HFF-Myc (cell line): ENCODE data around the gene PDE4D.

ENCODE experiments used
- DNase-seq: peaks from one replicate; pipeline ENCODE4 v3.0.0-alpha.2; 2011; ENCODE audit warnings: low read depth; ENCODE audit errors: extremely low read depth
- H3K4me3 ChIP-seq: replicated peaks from 2 replicates; pipeline ENCODE4 v1.5.1; 2011; ENCODE audit warnings: low read depth, mild to moderate bottlenecking, control low read depth, low read length
- TF ChIP-seq, protein P1 (sequence below): IDR thresholded peaks from 2 replicates; pipeline ENCODE4 v1.5.1; 2012; ENCODE audit warnings: mild to moderate bottlenecking, low read depth, low read length, control low read depth; ENCODE audit errors: missing control alignments

PDE4D gene

DNA sequence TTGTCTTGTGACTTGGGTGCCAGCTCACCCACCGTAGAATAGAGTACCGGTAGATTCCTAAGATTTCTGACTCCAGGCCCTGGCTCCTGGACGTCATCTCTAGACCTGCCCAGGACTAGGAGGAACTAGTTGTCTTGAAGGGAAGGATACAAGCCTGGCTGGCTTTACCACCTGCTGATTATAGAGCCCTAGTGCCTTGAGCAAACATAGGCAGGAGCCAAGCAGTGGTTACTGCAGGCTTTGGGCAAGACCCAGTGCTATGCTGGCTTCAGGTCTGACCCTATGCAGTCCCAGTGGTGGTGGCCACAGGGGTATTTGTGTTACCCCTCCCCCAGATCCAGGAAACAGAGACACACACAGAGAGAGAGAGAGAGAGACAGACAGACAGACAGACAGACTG lies 606.2 kb downstream of the PDE4D start:
- TF ChIP-seq, protein P1, sequence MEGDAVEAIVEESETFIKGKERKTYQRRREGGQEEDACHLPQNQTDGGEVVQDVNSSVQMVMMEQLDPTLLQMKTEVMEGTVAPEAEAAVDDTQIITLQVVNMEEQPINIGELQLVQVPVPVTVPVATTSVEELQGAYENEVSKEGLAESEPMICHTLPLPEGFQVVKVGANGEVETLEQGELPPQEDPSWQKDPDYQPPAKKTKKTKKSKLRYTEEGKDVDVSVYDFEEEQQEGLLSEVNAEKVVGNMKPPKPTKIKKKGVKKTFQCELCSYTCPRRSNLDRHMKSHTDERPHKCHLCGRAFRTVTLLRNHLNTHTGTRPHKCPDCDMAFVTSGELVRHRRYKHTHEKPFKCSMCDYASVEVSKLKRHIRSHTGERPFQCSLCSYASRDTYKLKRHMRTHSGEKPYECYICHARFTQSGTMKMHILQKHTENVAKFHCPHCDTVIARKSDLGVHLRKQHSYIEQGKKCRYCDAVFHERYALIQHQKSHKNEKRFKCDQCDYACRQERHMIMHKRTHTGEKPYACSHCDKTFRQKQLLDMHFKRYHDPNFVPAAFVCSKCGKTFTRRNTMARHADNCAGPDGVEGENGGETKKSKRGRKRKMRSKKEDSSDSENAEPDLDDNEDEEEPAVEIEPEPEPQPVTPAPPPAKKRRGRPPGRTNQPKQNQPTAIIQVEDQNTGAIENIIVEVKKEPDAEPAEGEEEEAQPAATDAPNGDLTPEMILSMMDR: no peak
- no peak overlapping the region for H3K4me3 ChIP-seq
- DNase-seq: no peak

DNA sequence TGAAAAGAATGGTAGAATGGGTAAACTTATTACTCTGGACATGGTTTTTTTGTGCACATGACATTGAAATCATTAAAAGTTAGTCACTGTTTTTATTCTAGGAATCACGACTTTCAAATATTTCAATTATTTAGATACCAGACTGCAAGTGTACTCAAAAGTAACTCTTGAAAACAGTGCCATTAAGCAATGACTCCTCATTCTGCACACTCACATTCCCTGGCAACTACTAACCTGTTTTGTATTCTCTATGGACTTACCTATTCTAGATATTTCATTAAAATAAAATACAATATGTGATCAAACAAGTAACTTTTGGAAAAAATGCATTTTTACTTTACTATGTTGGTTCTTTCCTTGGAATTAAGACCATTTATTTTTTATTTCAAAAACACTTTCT lies 607.0 kb downstream of the PDE4D start:
- no peak overlapping the region for H3K4me3 ChIP-seq
- DNase-seq: no peak
- TF ChIP-seq, protein P1: no peak

DNA sequence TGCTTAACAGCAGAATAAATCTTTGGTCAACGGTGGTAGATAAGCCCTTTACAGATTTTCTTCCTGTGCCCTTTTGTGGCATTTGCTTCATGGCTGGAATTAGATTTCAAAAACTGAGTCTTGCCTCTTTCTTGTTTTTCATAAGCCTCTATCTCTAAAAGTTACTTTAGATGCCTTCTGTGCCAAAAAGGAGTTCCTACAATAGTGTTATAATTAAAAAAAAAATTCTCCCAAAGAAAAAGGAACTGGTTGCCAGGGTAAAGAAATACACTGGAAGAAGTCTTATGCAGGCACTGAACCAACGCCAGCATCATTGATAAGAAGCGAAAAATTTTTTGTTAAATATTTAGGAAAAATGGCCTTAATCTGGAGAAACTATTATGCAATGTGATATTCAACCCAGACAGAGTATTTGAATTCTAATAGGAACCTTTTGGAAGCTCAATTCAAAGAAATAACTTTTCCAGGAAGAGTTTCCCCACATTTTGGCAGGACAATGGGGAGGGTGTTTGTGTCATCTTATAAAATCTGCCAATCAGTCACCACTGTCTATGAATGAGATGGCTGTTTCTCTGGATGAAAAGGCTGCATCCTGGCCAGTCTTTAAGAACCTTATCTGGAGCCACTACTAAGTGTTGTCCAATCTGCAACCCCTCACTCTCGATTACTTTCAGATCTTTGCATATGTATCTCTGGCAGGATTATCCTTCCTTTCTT lies 608.1 kb downstream of the PDE4D start:
- TF ChIP-seq, protein P1: no peak
- DNase-seq: no peak
- H3K4me3 ChIP-seq: no peak overlapping the region

DNA sequence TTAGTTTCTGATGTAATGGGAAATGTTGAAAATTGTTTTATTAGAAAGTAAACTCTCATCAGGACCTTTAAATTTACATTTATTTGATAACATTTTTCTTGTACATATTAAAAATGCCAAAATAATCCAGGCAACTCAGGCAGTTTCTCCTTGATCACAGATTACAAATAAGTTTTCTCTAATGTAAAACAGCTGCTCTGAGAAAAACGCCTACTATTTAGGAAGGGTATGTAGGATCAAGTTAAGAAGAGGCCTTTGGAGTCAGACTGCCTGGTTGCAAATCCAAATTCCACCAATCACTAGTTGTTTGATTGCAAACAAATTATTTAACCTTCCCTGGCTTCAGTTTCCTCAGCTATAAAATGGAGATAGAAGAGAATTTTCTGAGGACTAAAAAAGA lies 610.8 kb downstream of the PDE4D start:
- DNase-seq: no peak
- TF ChIP-seq, protein P1: no peak
- no peak overlapping the region for H3K4me3 ChIP-seq

DNA sequence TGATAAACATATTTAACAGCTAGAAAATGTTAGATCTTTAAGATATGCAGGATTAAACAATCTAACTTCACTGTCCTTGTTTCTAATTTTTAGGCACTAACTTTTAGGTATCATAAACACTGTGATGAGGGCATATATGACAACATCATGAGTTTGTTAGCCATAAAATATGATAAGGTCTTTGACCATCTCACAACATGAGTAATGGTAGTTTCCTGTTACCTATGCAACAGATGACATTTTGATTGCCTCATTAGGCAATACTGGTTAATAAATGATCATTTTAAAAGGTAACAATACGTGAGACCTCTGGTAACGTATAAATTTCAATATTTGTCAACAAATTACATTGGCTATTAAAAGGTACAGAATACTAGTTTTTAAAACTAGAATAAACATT lies 613.5 kb downstream of the PDE4D start:
- TF ChIP-seq, protein P1: no peak
- DNase-seq: no peak
- H3K4me3 ChIP-seq: no peak overlapping the region

DNA sequence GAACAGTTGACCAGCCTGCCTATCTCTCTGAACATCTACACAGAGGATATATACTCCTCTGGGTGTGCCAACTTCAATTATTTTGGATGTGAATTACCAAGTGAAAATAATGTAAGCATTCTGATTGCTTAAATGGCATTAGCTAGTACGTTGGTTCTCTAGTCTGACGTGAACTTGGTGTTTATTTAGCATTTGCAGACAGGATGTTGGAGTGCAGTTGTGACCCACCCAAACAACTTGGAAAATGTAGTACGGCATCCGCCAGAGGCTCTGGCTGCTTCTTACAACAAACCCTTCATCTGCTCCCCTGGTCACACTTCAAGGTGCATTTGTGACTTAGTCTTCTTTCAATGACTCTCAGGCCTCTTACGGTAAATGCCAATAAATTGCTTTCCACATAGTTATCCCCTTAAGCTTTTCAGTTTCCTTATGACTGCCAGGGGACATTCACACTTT lies 616.6 kb downstream of the PDE4D start:
- no peak overlapping the region for H3K4me3 ChIP-seq
- no peak for DNase-seq
- TF ChIP-seq, protein P1: no peak

DNA sequence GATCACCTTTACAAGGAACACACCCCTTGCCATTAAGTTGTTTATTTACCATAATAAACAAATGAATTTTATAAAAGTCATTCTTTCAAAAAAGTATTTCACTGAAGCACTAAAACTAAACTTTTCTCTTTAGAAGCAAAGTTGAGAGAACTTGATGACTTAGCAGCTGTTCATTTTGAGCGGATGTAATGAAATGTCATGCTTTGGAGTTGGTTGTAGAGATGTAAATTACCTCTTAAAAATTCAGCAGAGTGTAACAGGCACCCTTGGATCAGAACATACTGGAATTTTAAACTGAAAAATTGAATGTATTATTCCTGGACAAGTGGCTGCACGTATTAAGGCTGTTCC lies 617.2 kb downstream of the PDE4D start:
- H3K4me3 ChIP-seq: no peak overlapping the region
- no peak for DNase-seq
- TF ChIP-seq, protein P1: no peak
